Neural cell (in vitro differentiated cells): ENCODE data around the gene ACAP3.

Experiments
- EP300 ChIP-seq: fragments of 450-650 bp; conservative IDR thresholded peaks from 2 replicates; pipeline ENCODE4 v1.6.1; 2014; ENCODE audit warnings: antibody characterized with exemption, mild to moderate bottlenecking, moderate library complexity; ENCODE audit not compliant: poor library complexity, severe bottlenecking
- EZH2 ChIP-seq: fragments of 200-600, 300-800 bp; shearing (Covaris generic), sonication (generic); IDR thresholded peaks from 2 replicates; pipeline ENCODE4 v1.6.1; 2014; ENCODE audit warnings: antibody characterized with exemption, low read length, borderline replicate concordance, mild to moderate bottlenecking; ENCODE audit not compliant: insufficient read depth, poor library complexity, severe bottlenecking
- POLR2AphosphoS5 ChIP-seq: IDR thresholded peaks from 2 replicates; pipeline ENCODE4 v1.6.1; 2012
- RAD21 ChIP-seq: fragments of 450-650 bp; conservative IDR thresholded peaks from 2 replicates; pipeline ENCODE4 v1.6.1; 2014; ENCODE audit warnings: antibody characterized with exemption, mild to moderate bottlenecking, moderate library complexity
- SMC3 ChIP-seq: fragments of 450-650 bp; conservative IDR thresholded peaks from 2 replicates; pipeline ENCODE4 v1.6.1; 2014; ENCODE audit warnings: antibody characterized with exemption, mild to moderate bottlenecking, moderate library complexity; ENCODE audit not compliant: poor library complexity
- TAF1 ChIP-seq: IDR thresholded peaks from 2 replicates; pipeline ENCODE4 v1.6.1; 2012; ENCODE audit warnings: low read depth
- TF ChIP-seq, protein P1 (sequence below): fragments of 450-650 bp; IDR thresholded peaks from 2 replicates; pipeline ENCODE4 v1.5.1; 2014; ENCODE audit warnings: antibody characterized with exemption, mild to moderate bottlenecking, moderate library complexity; ENCODE audit not compliant: poor library complexity, severe bottlenecking
- TF ChIP-seq, protein P2 (sequence below): IDR thresholded peaks from 2 replicates; pipeline ENCODE4 v1.6.1; 2012; ENCODE audit warnings: borderline replicate concordance

DNA sequence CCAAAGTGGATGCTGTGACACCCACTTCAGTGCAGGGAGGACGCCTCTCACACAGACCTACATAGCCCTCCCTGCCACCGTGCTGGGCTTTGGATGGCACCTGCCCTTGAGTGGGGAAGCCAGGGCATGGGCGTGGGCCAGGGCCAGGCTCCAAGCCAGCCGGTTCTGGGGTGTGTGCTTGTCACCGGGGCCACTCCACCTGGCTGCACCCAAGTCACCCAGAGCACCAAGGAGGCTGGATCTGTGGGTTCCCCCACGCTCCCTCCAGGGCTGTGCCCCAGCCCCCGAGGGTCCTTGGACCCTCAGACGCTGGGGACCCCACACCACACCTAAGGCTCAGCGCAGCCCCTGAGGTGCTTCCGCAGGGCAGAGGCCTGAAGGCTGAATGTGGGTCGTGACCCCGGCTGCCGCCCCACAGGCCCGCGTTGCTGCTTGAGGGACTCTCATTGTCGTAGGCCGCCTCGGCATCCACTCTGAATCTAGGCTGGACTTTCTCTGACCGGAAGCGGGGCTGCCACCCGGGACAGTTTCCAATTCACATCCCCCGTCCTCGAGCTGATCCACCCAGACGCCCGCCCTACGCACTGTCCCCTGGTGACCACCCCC is 49.2 kb upstream of the ACAP3 start:
- TF ChIP-seq, protein P1, sequence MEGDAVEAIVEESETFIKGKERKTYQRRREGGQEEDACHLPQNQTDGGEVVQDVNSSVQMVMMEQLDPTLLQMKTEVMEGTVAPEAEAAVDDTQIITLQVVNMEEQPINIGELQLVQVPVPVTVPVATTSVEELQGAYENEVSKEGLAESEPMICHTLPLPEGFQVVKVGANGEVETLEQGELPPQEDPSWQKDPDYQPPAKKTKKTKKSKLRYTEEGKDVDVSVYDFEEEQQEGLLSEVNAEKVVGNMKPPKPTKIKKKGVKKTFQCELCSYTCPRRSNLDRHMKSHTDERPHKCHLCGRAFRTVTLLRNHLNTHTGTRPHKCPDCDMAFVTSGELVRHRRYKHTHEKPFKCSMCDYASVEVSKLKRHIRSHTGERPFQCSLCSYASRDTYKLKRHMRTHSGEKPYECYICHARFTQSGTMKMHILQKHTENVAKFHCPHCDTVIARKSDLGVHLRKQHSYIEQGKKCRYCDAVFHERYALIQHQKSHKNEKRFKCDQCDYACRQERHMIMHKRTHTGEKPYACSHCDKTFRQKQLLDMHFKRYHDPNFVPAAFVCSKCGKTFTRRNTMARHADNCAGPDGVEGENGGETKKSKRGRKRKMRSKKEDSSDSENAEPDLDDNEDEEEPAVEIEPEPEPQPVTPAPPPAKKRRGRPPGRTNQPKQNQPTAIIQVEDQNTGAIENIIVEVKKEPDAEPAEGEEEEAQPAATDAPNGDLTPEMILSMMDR: no peak
- TF ChIP-seq SMC3 (no peak), TAF1 (no peak), EZH2 (no peak), EP300 (no peak), RAD21 (no peak), POLR2AphosphoS5 (no peak)
- TF ChIP-seq, protein P2, sequence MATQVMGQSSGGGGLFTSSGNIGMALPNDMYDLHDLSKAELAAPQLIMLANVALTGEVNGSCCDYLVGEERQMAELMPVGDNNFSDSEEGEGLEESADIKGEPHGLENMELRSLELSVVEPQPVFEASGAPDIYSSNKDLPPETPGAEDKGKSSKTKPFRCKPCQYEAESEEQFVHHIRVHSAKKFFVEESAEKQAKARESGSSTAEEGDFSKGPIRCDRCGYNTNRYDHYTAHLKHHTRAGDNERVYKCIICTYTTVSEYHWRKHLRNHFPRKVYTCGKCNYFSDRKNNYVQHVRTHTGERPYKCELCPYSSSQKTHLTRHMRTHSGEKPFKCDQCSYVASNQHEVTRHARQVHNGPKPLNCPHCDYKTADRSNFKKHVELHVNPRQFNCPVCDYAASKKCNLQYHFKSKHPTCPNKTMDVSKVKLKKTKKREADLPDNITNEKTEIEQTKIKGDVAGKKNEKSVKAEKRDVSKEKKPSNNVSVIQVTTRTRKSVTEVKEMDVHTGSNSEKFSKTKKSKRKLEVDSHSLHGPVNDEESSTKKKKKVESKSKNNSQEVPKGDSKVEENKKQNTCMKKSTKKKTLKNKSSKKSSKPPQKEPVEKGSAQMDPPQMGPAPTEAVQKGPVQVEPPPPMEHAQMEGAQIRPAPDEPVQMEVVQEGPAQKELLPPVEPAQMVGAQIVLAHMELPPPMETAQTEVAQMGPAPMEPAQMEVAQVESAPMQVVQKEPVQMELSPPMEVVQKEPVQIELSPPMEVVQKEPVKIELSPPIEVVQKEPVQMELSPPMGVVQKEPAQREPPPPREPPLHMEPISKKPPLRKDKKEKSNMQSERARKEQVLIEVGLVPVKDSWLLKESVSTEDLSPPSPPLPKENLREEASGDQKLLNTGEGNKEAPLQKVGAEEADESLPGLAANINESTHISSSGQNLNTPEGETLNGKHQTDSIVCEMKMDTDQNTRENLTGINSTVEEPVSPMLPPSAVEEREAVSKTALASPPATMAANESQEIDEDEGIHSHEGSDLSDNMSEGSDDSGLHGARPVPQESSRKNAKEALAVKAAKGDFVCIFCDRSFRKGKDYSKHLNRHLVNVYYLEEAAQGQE: no peak
